GM21515 (cell line): ENCODE results near the gene CNTNAP4.

Experiments used
- ATAC-seq: cut with Tn5 transposase; IDR thresholded peaks from one replicate; pipeline ENCODE4 v1.9.1; 2021; ENCODE audit not compliant: unreplicated experiment

Gene CNTNAP4

GRCh38 chr16:76303637-76304314 is 26.6 kb downstream of the CNTNAP4 start:
- ATAC-seq = no peak

- no peak for ATAC-seq
Observed at GRCh38 chr16:76309639-76310335, 32.6 kb downstream of the CNTNAP4 start.

DNA sequence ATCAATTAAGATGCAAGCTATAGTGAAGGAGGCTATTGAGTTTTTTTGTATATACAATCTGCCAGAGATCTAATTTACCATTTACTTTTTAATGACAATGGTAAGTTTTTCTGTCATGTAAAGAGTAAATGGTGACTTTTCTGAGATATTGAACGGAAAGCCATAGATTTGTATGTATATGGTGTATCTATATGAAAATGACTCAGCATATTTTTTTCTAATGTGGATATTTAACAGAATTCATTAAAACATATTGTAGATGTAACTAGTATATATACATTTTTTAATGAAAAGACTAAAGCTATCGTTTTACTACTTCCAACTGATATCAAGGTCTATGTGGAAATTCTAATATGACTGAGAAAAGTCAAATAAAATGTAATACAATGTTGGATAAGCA is 34.1 kb downstream of the CNTNAP4 start:
- ATAC-seq = no peak

- no peak for ATAC-seq
Observed at GRCh38 chr16:76318565-76318964, 41.4 kb downstream of the CNTNAP4 start.

- no peak for ATAC-seq
Observed at GRCh38 chr16:76329106-76329505, 51.9 kb downstream of the CNTNAP4 start.

- ATAC-seq = no peak
Observed at GRCh38 chr16:76335180-76335974, 58.2 kb downstream of the CNTNAP4 start.

DNA sequence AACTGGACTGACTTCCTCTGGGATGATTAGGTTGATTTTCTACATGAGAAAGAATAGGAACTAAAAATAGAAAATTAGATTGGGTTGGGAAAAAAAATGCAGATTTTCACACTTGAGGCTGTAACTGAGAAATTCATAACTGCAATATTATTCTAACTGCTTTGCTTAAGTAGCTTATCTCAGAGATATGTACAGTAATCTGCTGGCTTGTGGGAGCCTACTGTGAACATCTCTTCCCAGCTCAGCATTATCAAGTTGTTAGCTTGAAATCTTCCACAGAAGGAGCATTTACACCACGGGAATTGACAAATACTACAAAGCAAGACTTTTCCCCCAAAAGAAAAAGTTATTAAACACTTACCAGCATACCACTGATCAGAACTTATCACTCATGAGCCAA is 58.9 kb downstream of the CNTNAP4 start:
- no peak for ATAC-seq

DNA sequence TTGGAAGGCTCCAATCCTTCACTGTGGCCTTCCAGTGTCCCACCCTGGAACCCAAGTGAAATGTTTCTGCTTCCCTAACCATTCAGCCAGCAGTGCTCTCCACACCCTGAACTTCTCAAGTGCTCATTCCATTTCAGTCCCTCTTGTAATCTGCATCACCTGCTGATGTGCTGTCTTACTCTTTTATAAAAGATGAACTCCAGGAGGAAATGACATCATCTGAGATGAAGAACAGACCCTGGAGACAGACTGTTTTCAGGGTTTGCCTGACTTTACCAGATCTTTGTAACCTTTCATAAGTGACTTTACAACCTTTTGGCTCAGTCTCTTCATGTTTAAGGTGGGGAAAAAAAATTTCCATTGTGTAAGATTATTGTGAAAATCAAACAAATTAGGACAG is 61.3 kb downstream of the CNTNAP4 start:
- ATAC-seq = no peak

GRCh38 chr16:76343769-76344168 is 66.6 kb downstream of the CNTNAP4 start:
- no peak for ATAC-seq

DNA sequence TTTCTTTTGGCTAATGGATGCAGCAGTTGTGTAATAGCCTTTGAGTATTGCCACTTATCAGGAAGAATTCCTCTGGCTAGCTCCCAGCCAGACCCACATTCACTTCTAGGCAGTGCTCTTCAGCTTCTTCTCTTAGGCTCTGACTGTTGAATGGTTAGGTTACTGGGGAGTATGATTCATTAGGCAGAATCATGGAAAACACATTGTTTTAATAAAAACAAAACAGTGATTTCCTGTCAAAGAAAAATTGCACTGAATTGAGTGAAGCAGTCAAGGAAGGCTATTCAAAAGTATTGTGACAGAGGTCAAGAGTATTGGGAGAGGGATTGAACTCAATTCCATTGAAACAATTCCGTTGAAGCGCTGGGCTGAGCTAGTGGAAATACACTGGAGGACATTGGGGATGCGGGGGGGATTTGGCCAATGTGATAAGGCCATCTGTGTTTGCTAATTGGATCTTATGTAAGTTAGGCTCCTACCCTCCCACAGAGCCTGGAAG is 68.0 kb downstream of the CNTNAP4 start:
- ATAC-seq = no peak

GRCh38 chr16:76346210-76346609 is 69.0 kb downstream of the CNTNAP4 start:
- ATAC-seq = no peak

DNA sequence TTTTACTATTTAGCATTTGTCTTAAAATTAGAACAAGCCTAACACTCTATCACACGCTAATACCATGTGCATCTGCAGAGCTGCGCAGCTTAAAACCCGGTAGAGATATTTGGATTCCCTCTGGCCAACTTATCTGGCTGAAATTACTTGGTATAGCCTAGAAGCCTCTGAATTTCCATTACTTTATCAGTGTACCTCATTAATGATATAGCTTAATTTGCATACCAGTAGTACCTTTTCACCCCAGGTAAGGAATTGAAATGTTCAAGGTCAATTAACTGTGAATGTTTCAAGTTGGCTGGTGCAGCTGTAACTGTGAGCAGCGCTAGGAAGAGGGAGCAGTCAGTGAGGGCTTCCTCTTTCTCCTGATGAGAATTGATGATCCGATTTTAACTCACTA is 74.2 kb downstream of the CNTNAP4 start:
- no peak for ATAC-seq

- no peak for ATAC-seq
Observed at GRCh38 chr16:76360404-76360803, 83.2 kb downstream of the CNTNAP4 start.

DNA sequence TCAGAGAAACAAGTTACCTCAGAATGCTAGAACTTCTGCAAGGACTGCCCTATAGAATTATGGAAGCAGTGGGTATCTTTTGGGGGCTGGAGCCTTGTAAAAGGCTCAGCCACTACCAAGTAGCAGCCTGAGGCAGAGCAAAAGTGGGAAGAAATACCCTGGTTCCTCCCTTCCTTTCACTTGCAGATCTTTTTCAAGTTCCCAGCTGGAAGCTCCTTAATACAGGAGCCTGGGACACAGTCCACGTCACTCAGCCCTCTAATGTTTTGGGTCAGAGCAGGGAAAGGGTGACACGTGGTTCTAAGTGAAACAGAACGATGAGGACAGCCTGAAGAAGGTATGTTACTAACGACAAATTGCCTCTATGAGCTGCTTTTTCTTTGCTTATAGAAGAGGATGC is 93.1 kb downstream of the CNTNAP4 start:
- ATAC-seq = no peak

GRCh38 chr16:76371441-76371840 is 94.2 kb downstream of the CNTNAP4 start:
- no peak for ATAC-seq

GRCh38 chr16:76373998-76374397 is 96.8 kb downstream of the CNTNAP4 start:
- no peak for ATAC-seq

DNA sequence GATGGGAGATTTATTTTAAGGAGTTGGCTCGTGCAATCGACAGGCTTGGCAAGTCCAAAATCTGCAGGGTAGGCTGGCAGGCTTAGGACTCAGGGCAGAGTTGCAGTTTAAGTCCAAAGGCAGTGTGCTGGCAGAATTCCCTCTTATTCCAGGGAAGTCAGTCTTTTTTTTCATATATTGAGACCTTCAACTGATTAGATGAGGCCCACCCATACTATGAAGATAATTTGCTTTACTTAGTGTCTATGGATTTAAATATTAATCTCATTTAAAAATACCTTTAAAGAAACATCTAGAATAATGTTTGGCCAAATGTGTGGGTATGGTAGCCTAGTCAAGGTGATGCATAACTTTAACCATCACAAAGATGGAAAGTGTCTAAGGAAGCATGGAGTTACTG is 99.8 kb downstream of the CNTNAP4 start:
- no peak for ATAC-seq

DNA sequence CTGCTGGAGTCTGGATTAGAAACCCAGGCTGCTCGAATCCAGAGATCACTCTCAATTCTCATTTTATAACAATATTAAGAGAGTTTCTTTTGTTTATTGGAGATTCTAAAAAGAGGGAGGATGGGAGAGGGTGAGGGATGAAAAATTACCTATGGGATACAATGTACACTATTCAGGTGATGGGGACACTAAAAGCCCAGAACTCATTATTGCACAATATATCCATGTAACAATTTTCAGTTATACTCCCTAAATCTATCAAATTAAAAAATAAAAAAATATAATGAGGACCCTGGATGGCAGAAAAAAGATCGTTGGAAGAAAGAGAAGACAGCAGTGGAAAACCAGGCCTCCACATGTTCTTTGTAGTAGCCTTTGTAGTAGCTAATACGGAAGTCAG is 100.8 kb downstream of the CNTNAP4 start:
- ATAC-seq = no peak

GRCh38 chr16:76381096-76381495 is 103.9 kb downstream of the CNTNAP4 start:
- no peak for ATAC-seq

DNA sequence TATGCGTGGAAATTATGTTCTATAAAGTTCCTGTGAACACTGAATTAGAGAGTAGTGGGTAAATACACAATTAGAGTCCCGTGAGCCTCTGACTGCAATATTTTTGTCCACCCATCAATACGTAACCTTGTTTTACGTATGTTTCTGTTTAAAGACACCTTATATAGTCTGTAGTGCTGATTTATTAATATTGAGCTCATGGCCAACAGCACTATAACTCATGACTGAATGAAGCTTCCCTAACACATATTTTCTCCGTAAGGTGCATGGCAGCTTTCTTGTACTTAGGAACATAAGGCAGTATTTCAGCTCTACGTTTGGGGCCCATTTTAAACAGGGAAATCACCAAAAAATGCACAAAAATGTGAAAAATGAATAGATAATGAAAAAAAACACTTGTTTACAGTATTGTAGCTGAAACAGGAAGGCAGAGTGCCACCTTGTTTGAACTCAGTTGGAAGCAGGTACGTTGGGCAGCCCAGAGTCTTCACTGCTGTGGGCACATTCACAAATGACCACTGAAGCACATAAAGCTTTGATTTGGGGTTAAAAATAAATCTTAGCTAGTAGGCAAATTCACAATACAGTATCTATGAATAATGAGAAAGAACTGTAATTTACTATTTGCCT is 108.5 kb downstream of the CNTNAP4 start:
- ATAC-seq = no peak

GRCh38 chr16:76386784-76387183 is 109.6 kb downstream of the CNTNAP4 start:
- no peak for ATAC-seq
